Measurements from ENCODE around the gene DNAAF5.
A peak's percentile ranks its signal among the peaks of the same experiment; 100 is the strongest.

Gene DNAAF5

DNA sequence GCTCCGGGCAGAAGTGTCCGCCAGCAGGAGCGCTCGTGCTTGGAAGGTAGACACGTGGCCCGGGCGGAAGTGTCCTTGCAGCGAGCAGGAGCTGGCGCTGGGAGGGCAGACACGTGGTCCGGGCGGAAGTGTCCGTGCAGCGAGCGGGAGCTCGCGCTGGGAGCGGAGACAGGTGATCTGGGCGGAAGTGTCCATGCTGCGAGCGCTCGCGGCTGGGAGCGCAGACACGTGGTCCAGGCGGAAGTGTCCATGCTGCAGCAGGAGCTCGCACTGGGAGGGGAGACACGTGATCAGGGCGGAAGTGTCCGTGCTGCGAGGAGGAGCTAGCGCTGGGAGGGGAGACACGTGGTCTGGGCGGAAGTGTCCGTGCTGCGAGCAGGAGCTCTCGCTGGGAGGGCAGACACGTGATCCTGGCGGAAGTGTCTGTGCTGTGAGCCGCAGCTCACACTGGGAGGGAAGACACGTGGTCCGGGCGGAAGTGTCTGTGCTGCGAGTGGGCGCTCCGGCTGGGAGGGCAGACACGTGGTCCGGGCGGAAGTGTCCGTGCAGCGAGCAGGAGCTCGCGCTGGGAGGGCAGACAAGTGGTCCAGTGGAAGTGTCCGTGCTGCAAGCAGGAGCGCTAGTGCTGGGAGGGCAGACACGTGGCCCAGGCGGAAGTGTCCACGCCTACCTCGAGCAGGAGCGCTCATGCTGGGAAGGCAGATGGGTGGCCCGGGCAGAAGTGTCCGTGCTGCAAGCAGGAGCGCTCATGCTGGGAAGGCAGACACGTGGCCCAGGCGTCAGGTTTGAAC lies 41.6 kb downstream of the DNAAF5 start:
- DNase-seq (ENCODE audit: low read depth in 3 of 3) = peak in 1 of 3 experiments; percentile 47

DNA sequence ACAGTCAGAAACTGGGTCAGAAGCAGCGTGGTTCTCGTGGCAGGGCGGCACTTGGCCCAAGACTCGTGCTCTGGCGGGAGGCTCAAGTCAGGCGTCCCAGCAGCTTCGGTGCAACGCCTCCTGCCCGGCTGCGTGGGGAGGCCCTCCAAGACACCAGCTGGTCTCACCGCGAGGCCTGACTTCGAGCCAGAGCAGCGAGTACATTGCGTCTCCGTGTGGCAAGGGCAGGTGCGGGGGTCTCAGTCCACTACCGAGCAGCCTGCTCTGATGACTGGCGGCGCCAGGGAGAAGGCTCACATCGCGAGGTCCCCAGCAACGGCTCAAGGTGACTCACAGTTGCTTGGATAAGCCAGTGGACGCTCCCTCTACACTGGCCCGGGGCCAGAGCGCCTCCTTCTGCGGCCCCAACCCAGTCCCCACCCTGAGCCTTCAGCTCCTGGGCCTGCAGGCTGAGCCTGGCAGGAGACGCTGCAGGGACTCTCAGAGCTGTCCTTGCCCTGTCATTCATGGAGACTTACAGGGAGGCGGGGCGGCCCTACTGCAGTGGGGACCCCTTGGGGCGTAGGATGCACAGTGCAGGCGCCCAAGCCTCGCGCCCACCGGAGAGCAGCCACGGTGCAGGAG lies 42.5 kb downstream of the DNAAF5 start:
- DNase-seq (ENCODE audit: low read depth in 3 of 3) = no peak

DNA sequence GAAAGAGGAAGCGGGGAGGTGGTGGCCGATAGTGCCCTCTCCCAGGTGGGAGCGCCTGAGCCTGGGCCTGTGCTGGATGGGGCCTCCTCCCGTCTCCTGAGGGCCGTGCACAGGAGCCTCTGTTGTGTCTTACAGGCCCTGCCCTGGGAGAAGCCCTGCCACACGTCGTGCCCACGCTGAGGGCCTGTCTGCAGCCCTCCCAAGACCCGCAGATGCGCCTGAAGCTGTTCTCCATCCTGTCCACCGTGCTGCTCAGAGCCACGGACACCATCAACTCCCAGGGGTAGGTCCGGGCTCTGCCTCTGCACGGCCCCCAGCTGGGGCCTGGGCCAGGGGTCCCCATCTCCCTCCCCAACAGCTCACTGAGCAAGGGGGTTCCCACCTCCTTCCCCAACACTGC lies 43.8 kb downstream of the DNAAF5 start:
- no peak for DNase-seq (ENCODE audit: low read depth in 3 of 3)

DNA sequence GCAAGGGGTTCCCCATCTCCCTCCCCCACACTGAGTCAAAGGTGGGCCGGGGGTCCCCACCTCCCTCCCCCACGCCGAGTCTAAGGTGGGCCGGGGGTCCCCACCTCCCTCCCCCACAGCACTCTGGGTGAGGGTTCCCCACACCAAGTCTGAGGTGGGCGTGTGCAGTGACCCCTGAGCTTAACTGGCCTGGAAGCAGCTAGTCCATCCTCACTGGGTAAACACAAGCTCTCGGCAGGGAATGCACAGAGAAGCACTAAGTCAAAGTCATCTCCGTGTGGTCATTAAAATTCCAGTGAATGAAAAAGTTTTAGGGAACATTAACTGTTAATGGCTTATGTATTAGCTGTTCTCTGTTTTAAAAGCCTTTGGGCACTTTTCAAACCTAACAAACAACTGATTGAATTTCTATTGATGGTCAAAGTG lies 44.3 kb downstream of the DNAAF5 start:
- DNase-seq (ENCODE audit: low read depth in 3 of 3) = no peak

DNA sequence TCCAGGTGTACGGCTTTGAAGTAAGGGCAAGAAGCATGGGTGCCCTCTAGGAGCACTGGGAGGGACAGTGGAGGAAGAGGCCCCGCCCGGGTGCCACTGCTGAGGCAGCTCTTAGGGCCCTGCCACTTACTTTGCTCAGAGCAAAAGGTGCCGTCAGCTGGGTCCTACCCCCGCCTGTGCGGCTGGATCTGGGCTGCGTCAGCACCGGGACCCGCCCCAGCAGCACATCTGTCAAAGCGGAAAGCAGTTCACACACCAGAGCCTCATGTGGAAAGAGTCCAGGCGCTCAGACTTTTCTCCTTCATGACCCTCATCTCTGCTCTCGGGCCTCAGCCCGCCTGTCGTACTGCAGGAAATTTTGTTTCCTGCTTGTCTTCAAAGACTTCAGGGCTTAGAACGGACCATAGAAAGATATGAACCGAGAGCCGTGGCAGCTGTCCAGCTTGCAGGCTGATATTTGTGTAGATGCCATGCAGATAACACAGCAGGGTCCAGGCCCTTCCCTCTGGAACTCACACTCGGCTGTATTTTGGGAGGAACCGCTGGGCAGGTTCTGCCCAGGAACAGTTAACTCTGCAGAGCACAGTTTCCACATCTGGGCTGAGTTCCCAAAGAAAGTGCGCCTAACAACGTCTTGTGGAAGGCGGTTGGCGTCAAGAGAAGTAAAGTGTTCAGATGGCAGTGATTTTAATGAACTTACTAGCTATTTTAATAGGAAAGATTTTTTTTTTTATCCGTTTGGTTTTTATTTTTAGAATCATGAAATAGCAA lies 44.9 kb downstream of the DNAAF5 start:
- no peak for DNase-seq (ENCODE audit: low read depth in 3 of 3)

DNA sequence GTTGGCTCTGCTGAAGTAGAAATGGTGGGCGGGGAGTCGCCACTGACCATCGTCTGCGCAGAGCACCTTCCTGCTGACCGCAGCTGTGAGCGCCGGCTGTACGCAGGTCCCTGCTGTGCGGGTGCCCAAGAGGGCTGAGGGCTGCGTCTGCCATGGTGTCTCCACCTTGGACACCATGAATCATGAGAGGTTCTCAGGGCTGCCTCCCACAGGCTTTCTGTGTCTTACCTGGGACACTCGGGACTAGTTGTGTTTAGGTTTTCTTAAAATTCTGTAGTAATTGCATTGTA lies 45.5 kb downstream of the DNAAF5 start:
- no peak for DNase-seq (ENCODE audit: low read depth in 3 of 3)

DNA sequence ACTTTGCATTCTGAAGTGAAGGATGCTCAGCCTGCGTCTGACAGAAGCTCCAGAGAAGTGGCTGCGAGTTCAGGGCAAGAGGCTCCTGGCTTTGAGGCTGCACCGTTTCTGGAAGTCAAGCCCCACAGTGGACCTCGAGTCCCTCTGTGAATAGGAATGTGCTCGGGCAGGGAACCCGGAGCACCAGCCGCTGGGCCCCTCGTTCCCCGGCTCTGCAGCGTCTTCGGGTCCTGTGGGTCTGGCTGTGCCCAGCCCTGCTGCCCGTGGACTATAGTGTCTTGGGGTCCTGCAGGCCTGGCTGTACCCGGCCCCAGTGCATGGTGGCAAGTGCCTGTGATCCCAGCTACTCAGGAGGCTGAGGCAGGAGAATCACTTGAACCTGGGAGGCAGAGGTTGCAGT lies 45.9 kb downstream of the DNAAF5 start:
- no peak for DNase-seq (ENCODE audit: low read depth in 3 of 3)

DNA sequence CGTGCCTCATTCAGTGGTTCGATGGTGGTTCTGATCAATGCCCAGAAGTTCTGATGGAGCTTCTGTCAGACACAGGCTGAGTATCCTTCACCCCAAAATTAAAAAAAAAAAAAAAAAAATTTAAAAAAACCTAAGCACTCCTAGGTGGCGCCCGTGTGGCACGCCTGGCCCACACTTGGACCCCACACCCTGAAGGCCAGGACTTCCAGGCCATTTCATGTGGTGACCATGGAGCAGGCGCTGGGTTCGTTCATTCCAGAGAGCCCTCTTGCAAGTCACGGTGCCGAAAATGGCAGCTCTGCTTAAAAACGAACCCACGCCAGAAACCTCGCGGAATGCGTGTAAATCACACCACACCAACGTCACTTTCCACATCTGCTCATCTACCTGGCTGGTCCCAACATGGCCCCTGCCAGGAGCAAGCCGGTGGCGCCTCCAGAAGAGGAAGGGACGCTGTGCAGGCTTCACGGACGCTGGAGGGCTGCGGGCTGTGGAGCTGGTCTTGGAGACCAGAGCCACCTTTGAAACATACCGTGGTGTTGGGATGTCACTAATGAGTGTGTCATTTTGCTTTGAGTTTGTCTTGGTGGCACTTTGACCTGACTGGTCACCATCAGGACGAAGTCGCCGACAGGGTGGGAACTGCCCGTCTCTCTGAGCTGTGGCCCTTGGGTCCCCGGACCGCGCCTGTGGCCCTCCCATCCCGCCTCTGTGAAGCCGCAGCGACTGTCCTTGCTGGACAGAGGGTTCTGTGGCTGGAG lies 46.5 kb downstream of the DNAAF5 start:
- no peak for DNase-seq (ENCODE audit: low read depth in 3 of 3)

DNA sequence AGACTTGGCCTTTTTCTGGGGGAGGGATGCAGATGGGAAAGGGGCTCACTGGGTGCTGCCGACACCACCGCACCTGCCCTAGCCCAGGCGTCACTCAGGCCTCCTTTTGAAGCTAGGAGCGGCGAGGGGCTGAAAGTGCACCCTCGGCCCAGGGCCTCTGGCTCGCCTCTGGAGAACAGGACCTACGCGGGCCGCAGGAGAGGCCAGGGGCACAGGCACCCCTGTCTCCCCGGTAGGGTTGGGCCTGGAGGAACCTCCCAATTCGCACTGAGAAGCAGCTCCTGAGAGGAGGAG lies 47.1 kb downstream of the DNAAF5 start:
- no peak for DNase-seq (ENCODE audit: low read depth in 3 of 3)

DNA sequence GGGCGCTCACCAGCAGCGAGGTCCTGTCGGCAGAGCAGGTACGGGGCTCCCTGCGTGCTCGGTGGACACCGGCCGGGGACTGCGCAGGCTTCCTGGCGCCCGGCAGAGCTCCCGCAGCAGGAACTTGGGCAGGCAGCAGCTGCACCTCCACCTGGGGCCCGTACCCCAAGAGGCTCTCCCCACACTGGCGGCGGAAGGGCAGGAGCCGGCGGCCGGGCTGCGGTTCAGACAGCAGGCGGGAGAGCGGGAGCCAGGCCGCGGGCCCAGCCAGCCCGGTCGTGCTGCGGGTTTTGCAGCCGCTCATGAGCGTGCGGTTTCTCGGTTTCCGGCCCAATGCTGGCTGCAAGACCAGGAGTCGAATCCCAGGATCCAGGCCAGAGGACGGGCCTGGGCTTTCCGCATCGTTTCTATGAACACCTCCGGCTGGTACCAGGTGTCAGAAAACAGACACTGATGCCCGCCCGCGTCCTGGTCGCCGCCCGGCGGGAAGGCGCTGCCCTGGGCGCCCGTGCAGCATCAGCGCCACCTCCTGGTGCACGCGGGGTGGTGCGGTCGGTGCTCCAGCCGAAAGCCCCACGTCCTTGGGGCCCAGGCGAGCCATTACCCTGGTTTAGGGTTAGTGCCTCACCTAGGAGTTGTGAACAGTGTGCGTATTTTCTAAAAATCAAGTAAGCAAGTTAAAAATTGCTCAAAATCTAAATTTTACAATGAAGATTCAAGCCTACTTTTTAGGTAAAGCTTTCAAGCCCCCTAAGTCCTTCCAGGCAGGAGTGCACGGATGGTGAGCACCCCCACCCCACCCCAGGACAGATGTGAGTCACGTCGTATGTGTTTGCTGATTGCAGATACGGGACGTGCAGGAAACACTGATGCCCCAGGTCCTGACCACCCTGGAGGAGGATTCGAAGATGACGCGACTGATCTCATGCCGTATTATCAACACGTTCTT lies 47.9 kb downstream of the DNAAF5 start:
- DNase-seq (ENCODE audit: low read depth in 3 of 3) = peak; percentile 38 to 59 (median 38)

DNA sequence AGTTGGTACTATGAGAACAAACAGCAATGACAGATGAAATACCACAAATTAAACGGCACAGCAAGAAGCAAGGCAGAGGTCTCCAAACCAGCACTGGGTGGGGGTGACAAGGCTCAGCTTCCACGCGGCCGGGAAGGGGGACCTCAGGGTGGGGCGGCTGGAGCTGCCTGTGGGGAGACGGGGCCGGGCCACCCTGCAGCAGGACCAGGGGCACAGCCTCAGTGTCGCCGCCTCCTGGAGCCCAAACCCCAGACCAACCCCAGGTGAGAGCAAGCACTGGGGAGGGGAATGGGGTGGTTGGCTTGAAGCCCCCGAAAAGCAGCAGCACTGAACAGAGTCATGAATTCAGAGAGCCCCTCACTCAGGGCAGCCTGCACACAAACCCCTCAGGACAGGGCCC lies 49.9 kb downstream of the DNAAF5 start:
- no peak for DNase-seq (ENCODE audit: low read depth in 3 of 3)

DNA sequence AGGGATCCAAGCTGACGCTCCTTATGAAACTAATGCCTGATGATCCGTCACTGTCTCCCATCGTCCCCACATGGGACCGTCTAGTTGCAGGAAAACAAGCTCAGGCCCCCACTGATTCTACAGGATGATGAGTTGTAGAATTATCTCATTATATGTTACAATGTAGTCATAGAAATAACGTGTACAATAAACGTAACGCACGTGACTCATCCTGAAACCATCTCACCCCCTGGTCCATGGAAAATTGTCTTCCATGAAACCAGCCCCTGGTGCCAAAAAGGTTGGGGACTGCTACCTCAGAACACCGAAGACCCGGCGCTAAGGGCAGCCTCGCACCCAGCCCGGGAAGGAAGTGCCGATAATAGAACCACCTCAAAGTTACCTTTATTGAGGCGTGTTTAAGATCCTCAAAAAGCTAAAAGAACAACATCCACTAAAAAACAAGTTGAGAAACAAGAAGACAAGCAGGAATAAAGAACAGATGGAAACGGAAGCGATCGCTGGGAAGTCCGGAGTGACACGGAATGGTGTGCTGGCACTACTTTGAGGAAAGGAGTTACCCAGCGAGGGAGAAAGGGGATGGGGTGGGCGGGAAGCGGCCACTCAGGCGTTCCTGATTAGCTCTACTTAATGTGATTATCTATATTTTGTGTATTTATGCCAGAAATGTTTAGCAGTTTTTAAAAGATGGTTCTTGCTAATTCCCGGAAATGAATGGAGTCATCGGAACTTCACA lies 50.7 kb downstream of the DNAAF5 start:
- no peak for DNase-seq (ENCODE audit: low read depth in 3 of 3)

DNA sequence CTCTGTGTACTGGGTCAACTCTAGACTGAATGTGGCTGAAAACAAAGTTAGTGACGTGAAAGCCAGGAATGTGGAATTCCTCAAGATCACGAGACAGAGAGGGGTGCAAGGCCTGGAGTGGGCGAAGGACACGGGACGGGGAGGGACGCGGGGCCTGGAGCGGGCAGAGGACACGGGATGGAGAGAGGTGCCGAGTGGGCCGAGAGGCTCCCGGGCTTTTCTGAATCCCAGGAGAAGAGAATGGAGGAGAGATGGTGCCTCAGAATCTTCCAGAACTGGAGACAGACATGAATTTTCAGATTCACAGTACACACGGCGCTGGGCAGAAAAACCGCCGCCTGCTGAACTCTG lies 51.2 kb downstream of the DNAAF5 start:
- DNase-seq (ENCODE audit: low read depth in 3 of 3) = no peak

DNA sequence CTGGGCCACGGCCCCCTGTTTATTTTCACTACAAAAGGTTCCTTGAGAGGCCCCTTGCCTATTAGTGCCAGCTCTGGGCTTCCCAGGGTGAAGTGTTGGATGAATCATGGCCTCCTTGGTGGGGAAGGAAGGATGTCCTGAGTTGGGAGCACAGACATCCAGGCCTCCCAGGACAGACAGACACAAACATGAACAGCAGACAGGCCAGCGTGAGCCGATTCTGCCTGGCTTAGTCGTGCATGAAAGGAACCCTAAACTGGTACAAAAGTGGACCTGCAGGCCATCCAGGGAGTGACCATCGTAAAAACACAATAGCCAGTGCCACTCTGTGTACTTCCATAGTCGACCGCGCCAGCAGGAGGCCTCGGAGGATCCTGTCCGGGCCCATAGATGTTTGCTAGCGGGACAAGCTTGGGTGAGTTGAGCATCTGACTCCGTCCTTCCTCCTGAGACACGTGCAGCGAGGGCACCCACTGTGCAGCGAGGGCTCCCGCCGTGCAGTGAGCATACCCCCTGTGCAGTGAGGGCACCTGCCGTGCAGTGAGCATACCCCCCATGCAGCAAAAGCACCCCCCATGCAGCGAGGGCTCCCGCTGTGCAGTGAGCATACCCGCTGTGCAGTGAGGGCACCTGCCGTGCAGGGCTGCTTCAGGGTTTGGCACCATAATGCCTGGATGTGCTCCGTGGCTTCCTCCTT lies 51.9 kb downstream of the DNAAF5 start:
- no peak for DNase-seq (ENCODE audit: low read depth in 3 of 3)

DNA sequence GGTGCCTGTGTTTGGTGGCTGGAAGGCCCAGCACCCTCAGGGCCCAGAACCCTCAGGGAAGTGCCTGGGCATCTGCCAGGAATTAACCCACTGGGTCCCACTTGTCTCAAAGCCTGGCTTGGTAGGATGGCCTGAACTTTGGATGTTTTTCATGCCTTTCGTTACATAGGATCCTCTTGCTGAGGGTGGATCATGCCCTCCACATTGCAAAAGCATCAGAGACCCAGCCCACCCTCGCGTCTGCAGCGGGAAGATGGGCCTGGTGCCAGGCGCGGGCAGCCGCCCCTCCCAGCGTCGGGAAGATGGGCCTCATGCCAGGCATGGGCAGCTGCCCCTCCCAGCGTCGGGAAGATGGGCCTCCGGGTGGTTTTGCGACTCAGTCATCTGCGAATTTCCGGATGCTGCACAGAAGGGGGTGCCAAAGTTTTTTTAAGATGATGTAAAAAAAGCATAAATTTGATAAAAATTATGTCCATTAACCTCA lies 52.5 kb downstream of the DNAAF5 start:
- no peak for DNase-seq (ENCODE audit: low read depth in 3 of 3)

DNA sequence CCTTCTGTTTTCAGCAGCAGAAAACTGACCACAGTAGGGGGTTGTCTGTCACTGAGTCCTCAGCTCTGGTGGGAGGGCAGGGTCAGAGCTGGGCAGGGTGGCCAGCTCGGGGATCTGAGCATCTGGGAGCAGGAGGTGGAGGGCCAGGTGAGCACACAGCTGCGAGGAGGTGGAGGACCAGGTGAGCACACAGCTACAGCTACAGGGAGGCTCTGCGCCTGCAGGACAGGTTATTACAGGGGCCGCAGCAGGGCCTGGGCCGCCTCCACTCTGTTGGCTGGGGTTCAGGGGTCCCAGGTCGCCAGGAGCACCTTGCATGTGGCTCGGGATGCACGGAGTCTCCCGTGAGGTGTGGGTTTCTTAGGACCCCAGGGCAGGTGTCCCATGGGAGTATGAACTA lies 53.0 kb downstream of the DNAAF5 start:
- no peak for DNase-seq (ENCODE audit: low read depth in 3 of 3)

DNA sequence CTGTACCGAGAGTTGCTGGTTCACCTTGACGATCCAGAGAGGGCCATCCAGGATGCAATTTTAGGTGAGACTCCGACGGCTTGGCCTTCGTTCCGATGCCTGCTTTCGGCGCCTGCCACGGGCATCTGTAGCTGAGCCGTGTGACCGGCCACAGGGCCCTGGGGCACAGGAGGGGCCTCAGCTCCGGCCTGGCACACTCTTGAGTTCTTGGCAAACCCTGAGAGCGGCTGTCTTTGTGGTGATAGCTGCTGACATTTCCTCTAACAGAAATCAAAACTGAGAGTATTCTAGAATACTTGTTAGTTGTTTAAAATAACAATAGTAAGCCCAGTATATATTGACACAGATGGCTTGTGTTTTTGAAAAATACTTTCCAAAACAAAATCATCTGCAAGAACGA lies 53.6 kb downstream of the DNAAF5 start:
- DNase-seq (ENCODE audit: low read depth in 3 of 3) = no peak

DNA sequence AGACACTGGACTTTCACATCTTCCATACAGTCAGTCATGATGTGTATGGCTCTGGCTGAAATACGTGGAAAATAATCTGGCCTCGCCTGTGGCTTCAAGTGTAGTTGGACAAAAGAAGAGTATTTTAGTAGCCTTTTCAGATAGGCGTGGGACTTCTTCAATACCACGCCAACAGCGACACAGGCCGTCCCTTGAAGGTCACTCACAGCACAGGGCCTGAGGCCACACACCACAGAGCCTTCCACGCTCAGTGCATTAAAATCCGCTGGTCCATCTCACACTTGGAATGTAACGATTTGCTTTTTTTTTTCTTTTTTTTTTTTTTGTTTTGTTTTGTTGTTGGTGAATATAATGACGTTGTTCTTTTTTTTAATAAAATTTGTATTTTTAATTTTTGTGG lies 54.0 kb downstream of the DNAAF5 start:
- DNase-seq (ENCODE audit: low read depth in 3 of 3) = no peak

DNA sequence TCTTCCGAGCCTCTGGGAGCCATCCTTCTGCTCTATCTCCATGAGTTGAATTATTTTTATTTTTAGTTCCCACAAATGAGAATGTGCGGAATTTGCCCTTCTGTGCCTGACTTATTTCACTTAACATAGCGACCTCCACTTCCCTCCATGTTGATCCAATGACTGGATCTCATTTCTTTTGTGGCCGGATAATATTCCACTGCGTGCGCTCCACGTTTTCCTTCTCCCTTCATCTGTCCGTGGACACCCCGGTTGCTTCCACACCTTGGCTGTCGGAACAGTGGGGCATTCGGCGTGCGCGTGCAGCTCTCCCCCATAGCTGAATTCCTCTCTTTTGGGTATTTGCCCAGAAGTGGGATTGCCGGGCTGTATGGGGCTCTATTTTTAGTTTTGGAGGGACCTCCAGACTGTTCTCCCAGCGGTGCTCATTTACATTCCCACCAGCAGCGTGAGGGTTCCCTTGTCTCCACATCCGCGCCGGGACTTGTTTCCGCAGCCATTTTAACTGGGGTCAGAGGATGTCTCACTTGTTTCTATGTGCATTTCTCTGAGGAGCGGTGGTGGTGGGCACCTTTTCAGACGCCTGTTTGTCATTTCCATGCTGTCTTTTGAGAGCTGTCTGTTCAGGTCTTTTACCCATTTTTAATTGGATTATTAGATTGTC lies 54.8 kb downstream of the DNAAF5 start:
- DNase-seq (ENCODE audit: low read depth in 3 of 3) = no peak

Measured in stimulated activated CD4-positive, alpha-beta T cell treated with anti-CD3 and anti-CD28 coated beads, TNF-alpha, amount 100 ng/mL, for 24 hours (primary cell).